GM23338 (cell line): ENCODE results near the gene CBFA2T3. TPM values are rescaled to one million over a fixed set of nuclear protein-coding genes. Genes with fewer than 3 reads are reported as not detected.

Source experiments
- ATAC-seq: fragments of 200-7000 bp; cut with Tn5 transposase; 3 replicates; pipeline ENCODE4 v1.9.1; 2020
- DNase-seq: peaks from one replicate; pipeline ENCODE4 v3.0.0-alpha.2; 2015; ENCODE audit warnings: low spot score
- H2AFZ ChIP-seq: fragments of 200-600 bp; sonication (generic); 2 replicates; pipeline ENCODE4 v1.8.0; 2016; ENCODE audit warnings: antibody characterized with exemption, mild to moderate bottlenecking, moderate library complexity
- H3F3A ChIP-seq: fragments of 200-600 bp; sonication (generic); replicated peaks from 2 replicates; pipeline ENCODE4 v1.8.0; 2017; ENCODE audit warnings: antibody characterized with exemption, mixed run types, low read depth
- H3K27ac ChIP-seq: fragments of 200-600 bp; sonication (generic); 2 replicates; pipeline ENCODE4 v1.6.1; 2016; ENCODE audit warnings: low read depth
- H3K27me3 ChIP-seq: fragments of 200-600 bp; sonication (generic); 2 replicates; pipeline ENCODE4 v1.8.0; 2016; ENCODE audit warnings: mild to moderate bottlenecking, mixed run types, moderate library complexity; ENCODE audit not compliant: insufficient read depth
- H3K36me3 ChIP-seq: fragments of 200-600 bp; sonication (generic); 2 replicates; pipeline ENCODE4 v1.8.0; 2016; ENCODE audit warnings: mild to moderate bottlenecking; ENCODE audit not compliant: insufficient read depth
- H3K4me1 ChIP-seq: fragments of 200-600 bp; sonication (generic); 2 replicates; pipeline ENCODE4 v1.8.0; 2016; ENCODE audit warnings: mild to moderate bottlenecking, moderate library complexity; ENCODE audit not compliant: insufficient read depth
- H3K4me2 ChIP-seq: fragments of 200-600 bp; sonication (generic); 2 replicates; pipeline ENCODE4 v1.7.1; 2017; ENCODE audit warnings: mixed run types
- H3K4me3 ChIP-seq: fragments of 200-600 bp; sonication (generic); 2 replicates; pipeline ENCODE4 v1.6.1; 2016; ENCODE audit warnings: mixed run types
- H3K79me2 ChIP-seq: fragments of 200-600 bp; sonication (generic); replicated peaks from 2 replicates; pipeline ENCODE4 v1.8.0; 2017; ENCODE audit warnings: mild to moderate bottlenecking; ENCODE audit not compliant: insufficient read depth
- H3K9me2 ChIP-seq: fragments of 200-600 bp; sonication (generic); 2 replicates; pipeline ENCODE4 v1.8.0; 2017; ENCODE audit not compliant: insufficient read depth
- H4K20me1 ChIP-seq: fragments of 200-600 bp; sonication (generic); replicated peaks from 2 replicates; pipeline ENCODE4 v1.8.0; 2017; ENCODE audit warnings: mild to moderate bottlenecking; ENCODE audit not compliant: insufficient read depth
- H3K27ac Mint-ChIP-seq: 2 replicates; pipeline ENCODE4 v1.8.0; 2020; ENCODE audit warnings: inconsistent platforms, mild to moderate bottlenecking, moderate library complexity, mixed read lengths
- H3K27me3 Mint-ChIP-seq: 3 replicates; pipeline ENCODE4 v1.8.0; 2022; ENCODE audit warnings: low read depth, mild to moderate bottlenecking, moderate library complexity, mixed read lengths, inconsistent platforms; ENCODE audit not compliant: insufficient read depth, poor library complexity
- H3K36me3 Mint-ChIP-seq: 3 replicates; pipeline ENCODE4 v1.8.0; 2021; ENCODE audit warnings: low read depth, mild to moderate bottlenecking, inconsistent platforms, moderate library complexity, mixed read lengths
- H3K4me1 Mint-ChIP-seq: 3 replicates; pipeline ENCODE4 v1.8.0; 2020; ENCODE audit warnings: mild to moderate bottlenecking, inconsistent platforms, mixed read lengths
- H3K4me3 Mint-ChIP-seq: 3 replicates; pipeline ENCODE4 v1.8.0; 2021; ENCODE audit warnings: moderate library complexity, mild to moderate bottlenecking, inconsistent platforms, mixed read lengths
- H3K9me3 Mint-ChIP-seq: 3 replicates; pipeline ENCODE4 v1.8.0; 2020; ENCODE audit warnings: moderate library complexity, mild to moderate bottlenecking, inconsistent platforms, mixed read lengths
- CREB1 ChIP-seq: fragments of 250-450 bp; sonication (Bioruptor Pico); IDR thresholded peaks from 2 replicates; pipeline ENCODE4 v1.5.0; 2020; ENCODE audit warnings: low read depth, mild to moderate bottlenecking, moderate library complexity
- ETS1 ChIP-seq: IDR thresholded peaks from 2 replicates; pipeline ENCODE4 v1.6.1; 2016; ENCODE audit warnings: antibody characterized with exemption
- EZH2 ChIP-seq: fragments of 200-600 bp; sonication (generic); IDR thresholded peaks from one replicate; pipeline ENCODE4 v1.8.0; 2017; ENCODE audit warnings: antibody characterized with exemption, mild to moderate bottlenecking, low read depth; ENCODE audit not compliant: unreplicated experiment
- EZH2phosphoT487 ChIP-seq: fragments of 200-600 bp; sonication (generic); IDR thresholded peaks from one replicate; pipeline ENCODE4 v1.8.1; 2018; ENCODE audit warnings: antibody characterized with exemption; ENCODE audit not compliant: unreplicated experiment
- JUNB ChIP-seq: IDR thresholded peaks from one replicate; pipeline ENCODE4 v1.6.1; 2016; ENCODE audit warnings: antibody characterized with exemption; ENCODE audit not compliant: unreplicated experiment
- NANOG ChIP-seq: IDR thresholded peaks from 2 replicates; pipeline ENCODE4 v1.6.1; 2016; ENCODE audit warnings: antibody characterized with exemption, borderline replicate concordance
- POLR2AphosphoS5 ChIP-seq: IDR thresholded peaks from 2 replicates; pipeline ENCODE4 v1.6.1; 2016; ENCODE audit warnings: antibody characterized with exemption, low read depth
- REST ChIP-seq: IDR thresholded peaks from one replicate; pipeline ENCODE4 v1.6.1; 2018; ENCODE audit warnings: antibody characterized with exemption; ENCODE audit not compliant: unreplicated experiment
- STAT1 ChIP-seq: IDR thresholded peaks from one replicate; pipeline ENCODE4 v1.6.1; 2016; ENCODE audit warnings: antibody characterized with exemption; ENCODE audit not compliant: unreplicated experiment
- ZNF114 ChIP-seq: fragments of 250-450 bp; sonication (Bioruptor Pico); IDR thresholded peaks from 2 replicates; pipeline ENCODE4 v1.5.0; 2020; ENCODE audit warnings: mild to moderate bottlenecking, moderate library complexity
- polyA plus RNA-seq: library from polyadenylated mRNA; unstranded; fragments of >200 nt; fragmentation: Nextera tagmentation; extraction: Ambion mirVana; gene quantifications from 2 replicates; pipeline ENCODE4 v1.2.1, GENCODE V29; 2016
- total RNA-seq: library from RNA; depleted of rRNA; stranded (reverse); fragments of >200 nt; shearing (Covaris generic); gene quantifications from 2 replicates; pipeline ENCODE4 v1.2.3, GENCODE V29; 2014
- TF ChIP-seq, protein P1 (sequence below), 2 experiments: fragments of 200-600 bp in 1 of 2; sonication (generic) in 1 of 2; conservative IDR thresholded peaks; 2 replicates each; pipeline versions ENCODE4 v1.5.1 to v1.6.1; 2016 to 2017; ENCODE audit warnings: antibody characterized with exemption in 2 of 2, low read depth in 2 of 2, mild to moderate bottlenecking in 2 of 2, moderate library complexity in 1 of 2

Gene CBFA2T3
- total and polyA plus RNA-seq, 2 experiments from 2014 or later, result 0.87 to 1.5 TPM

GRCh38 chr16:88830783-88831182 is 146.2 kb downstream of the CBFA2T3 start (continued):
- TF ChIP-seq ETS1 (no peak), STAT1 (no peak), CREB1 (CRISPR knock-in tag) (no peak), EZH2phosphoT487 (no peak), NANOG (no peak), REST (no peak), EZH2 (no peak), ZNF114 (CRISPR knock-in tag) (no peak), JUNB (no peak), POLR2AphosphoS5 (no peak)
- TF ChIP-seq, protein P1, sequence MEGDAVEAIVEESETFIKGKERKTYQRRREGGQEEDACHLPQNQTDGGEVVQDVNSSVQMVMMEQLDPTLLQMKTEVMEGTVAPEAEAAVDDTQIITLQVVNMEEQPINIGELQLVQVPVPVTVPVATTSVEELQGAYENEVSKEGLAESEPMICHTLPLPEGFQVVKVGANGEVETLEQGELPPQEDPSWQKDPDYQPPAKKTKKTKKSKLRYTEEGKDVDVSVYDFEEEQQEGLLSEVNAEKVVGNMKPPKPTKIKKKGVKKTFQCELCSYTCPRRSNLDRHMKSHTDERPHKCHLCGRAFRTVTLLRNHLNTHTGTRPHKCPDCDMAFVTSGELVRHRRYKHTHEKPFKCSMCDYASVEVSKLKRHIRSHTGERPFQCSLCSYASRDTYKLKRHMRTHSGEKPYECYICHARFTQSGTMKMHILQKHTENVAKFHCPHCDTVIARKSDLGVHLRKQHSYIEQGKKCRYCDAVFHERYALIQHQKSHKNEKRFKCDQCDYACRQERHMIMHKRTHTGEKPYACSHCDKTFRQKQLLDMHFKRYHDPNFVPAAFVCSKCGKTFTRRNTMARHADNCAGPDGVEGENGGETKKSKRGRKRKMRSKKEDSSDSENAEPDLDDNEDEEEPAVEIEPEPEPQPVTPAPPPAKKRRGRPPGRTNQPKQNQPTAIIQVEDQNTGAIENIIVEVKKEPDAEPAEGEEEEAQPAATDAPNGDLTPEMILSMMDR (conservative IDR thresholded peaks at IDR 0.05; ENCODE audit: low read depth in 2 of 2), result no peak

GRCh38 chr16:88830258-88830657 is 146.7 kb downstream of the CBFA2T3 start:
- Mint-ChIP-seq H3K4me1 (no peaks in the 10 kb centered on the region; the same call in 2 of the 3 replicates), H3K27ac (peak overlapping the region; percentile 36; the same call in 1 of the 2 replicates), H3K36me3 (no peaks in the 10 kb centered on the region; the same call in 2 of the 3 replicates), H3K4me3 (no peak overlapping the region), H3K27me3 (peaks cover 3% of the 10 kb centered on the region), H3K9me3 (no peaks in the 10 kb centered on the region)
- H3K36me3 ChIP-seq, result no peaks in the 10 kb centered on the region
- H3K4me1 ChIP-seq, result no peaks in the 10 kb centered on the region
- H4K20me1 ChIP-seq, result no peaks in the 10 kb centered on the region
- ATAC-seq (no peak), DNase-seq (no peak)
- no peaks in the 10 kb centered on the region for H3F3A ChIP-seq
- no peak overlapping the region for H3K4me3 ChIP-seq
- no peak for TF ChIP-seq EZH2
- no peaks in the 10 kb centered on the region for H3K27me3 ChIP-seq
- H3K79me2 ChIP-seq, result no peaks in the 10 kb centered on the region
- no peak overlapping the region for H3K4me2 ChIP-seq
- no peak overlapping the region for H2AFZ ChIP-seq
- no peak overlapping the region for H3K27ac ChIP-seq
- no peaks in the 10 kb centered on the region for H3K9me2 ChIP-seq
